IPS DF 4.7 (cell line): ENCODE measurements around the gene MUC12.
"Not testable (repeated sequence)": the region's sequence is repeated elsewhere in the genome, so short reads cannot be mapped to it uniquely, and the experiment has no call there.

Experiments used
- DNase-seq: peaks from one replicate; pipeline ENCODE4 v3.0.0-alpha.2; 2013; ENCODE audit warnings: low spot score; ENCODE audit errors: extremely low read depth

The MUC12 gene

DNA sequence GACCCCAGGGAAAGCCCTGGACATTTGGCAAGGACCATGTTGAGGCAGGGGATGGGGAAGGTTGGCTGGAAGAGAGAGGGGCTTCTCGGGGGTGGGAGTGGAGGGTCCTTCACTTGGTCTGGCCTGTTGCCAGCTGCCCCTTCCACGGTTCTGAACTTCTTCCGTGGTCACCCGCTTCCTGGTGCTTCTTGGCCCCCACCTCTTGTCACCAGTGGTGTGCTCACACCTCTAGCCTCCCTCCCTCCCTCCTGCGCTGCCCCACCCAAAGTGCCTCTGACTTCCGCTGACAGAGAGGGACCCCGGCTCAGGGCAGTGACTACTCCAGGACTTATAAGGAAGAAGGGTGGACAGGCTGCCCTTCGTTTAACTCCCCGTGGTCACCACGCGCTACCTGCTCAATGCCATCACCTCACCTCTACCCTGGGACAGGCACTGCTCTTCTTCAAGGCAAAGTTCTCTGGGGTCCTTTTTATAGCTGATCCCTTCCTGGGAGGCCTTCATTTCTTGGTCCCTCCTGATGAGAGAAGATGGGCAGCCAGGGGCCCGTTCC lies at the start of gene MUC12:
Gene MUC12, plus strand, starts transcription at position 500 of the 550 bp plus-strand sequence. CDS start 58 bp downstream, outside the sequence.
- DNase-seq, result no peak

GRCh38 chr7:100919779-100920437 lies 49.5 kb upstream of the MUC12 start:
- not testable (repeated sequence) for DNase-seq

- no peak for DNase-seq
These were observed 48.3 kb upstream of the MUC12 start for GRCh38 chr7:100921039-100921438.

DNA sequence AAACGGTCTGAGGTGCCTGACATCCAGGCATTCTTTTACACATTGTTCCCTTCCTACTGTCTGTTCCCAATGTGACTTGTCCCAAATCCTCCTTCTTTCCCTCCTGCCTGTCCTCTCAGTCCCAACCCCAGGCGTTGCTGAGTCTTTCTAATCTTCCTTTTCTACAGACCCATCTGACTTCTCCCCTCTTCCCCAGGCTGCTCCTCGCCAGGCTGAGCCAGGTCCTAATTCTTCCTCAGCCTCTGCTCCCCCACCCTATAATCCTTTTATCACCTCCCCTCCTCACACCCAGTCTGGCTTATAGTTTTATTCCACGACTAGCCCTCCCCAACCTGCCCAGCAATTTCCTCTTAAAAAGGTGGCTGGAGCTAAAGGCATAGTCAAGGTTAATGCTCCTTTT lies 45.7 kb upstream of the MUC12 start:
- DNase-seq, result not testable (repeated sequence)

GRCh38 chr7:100929808-100930174 lies 39.6 kb upstream of the MUC12 start:
- DNase-seq, result no peak

DNA sequence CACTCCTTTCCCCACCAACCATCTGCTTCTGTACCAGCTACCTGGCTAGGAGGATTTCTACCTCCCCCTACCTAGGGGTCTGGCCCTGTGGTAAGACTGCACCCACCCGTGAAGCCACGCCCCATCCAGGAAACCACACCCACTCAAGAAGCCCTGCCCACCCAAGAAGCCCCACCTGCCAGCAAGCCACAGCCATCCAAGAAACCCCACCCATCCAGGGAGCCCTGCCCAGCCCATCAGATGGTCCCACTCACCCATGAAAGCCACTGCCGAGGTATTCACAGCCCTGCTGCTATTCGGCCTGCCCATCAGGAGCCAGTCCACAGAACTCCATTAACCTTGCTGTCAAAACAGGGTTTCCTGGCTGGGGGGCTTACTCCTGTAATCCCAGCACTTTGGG lies 35.6 kb upstream of the MUC12 start:
- no peak for DNase-seq

DNA sequence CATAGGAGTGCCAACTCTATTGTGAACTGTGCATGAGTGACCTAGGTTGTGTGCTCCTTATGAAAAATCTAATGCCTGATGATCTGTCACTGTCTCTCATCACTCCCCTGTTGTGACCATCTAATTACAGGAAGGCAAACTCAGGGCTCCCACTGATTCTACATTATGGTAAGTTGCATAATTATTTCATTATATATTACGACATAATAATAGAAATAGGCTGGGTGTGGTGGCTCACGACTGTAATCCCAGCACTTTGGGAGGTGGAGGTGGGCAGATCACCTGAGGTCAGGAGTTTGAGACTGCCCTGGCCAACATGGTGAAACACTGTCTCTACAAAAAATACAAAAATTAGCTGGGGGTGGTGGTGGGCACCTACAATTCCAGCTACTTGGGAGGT lies 34.0 kb upstream of the MUC12 start:
- not testable (repeated sequence) for DNase-seq

GRCh38 chr7:100936167-100936566 lies 33.2 kb upstream of the MUC12 start:
- not testable (repeated sequence) for DNase-seq

GRCh38 chr7:100942045-100942774 lies 27.2 kb upstream of the MUC12 start:
- no peak for DNase-seq

DNA sequence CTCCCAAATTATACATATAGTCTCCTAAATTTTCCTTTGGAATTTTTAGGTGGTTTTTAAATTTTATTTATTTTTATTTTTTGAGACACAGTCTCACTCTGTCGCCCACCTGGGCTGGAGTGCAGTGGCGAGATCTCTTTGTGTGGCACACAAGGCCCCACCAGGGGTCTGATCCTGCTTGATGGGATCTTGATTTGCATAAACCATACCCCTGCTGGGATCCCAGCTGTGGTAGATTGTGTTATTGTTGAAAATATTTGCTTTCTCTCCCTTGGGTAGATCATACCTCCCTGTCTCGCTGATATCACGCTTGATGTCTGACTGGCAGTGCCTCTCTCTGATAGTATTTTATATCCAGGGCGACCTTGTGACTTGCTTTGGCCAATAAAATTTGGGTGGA lies 25.7 kb upstream of the MUC12 start:
- DNase-seq, result no peak

DNA sequence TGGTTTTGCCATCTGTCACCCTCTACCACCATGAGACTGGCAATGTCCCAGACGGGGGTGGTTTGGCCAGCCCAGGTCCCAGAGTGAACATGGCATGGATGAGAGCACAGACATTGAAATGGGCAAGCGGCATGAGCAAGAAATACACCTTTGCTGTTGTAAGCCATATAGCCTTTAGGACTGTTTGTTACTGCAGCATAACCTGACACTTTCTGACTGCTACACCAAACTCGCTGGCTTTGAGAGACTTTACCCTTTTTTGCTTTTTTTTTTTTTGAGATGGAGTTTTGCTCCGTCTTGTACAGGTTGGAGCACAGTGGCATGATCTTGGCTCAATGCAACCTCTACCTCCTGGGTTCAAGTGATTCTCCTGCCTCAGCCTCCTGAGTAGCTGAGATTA lies 25.2 kb upstream of the MUC12 start:
- DNase-seq, result no peak

DNA sequence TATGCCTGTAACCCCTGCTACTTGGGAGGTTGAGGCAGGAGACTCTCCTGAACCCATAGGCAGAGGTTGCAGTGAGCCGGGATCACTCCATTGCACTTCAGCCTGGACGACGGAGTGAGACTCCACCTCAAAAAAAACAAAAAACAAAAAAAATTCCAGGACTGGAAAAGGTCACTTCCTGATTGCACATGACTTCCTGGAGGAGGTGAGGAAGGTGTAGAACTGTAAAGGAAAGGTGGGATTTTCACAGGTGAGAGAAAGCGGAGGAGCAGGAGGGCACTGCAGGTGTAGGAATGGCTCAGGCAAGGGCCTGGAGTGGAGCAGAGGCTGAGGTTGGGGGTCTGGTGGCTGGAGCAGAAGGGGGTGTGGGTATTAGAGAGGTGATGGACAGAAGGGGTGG lies 23.3 kb upstream of the MUC12 start:
- no peak for DNase-seq

DNA sequence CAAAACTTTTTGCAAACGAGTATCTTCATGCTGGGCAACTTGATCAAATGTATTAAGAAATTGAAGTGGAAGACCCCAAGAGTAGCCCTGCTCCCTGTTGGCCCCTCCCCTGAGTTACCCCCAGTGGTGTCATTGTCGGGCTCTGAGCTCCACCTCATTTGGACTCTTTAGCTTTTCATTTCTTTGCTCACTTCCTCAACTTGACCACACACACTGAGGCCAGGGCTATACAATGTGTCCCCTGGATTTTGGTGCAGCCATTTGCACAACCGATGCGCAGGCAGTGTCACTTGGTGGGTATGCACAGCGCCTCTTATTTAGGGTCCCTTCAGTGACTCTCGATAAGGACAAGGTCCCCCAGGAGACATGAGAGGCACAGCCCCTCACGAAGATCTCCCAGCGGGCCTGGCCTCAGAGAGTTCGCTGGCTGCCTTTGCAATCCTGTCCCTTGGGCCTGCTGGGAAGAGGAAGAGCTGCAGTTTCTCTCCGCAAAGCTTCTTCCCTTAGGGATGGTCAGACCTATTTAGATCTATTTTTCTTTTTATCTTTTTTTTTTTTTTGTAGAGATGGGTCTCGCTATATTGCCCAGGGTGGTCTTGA lies 22.5 kb upstream of the MUC12 start:
- DNase-seq, result no peak

DNA sequence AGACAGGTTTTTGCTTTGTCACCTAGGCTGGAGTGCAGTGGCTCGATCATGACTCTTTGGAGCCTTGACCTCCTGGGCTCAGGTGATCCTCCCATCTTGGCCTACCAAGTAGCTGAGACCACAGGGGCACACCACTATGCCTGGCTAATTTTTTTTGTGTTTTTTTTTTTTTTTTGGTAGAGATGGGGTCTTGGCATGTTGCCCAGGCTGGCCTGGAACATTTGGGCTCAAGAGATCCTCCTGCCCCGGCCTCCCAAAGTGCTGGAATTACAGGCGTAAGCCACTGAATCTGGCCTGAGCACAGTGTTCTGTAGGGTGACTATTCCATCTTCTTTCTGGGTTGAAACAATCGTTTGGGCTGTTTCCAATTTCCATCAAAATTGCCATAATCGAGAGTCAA lies 21.6 kb upstream of the MUC12 start:
- no peak for DNase-seq

GRCh38 chr7:100949227-100949932 lies 20.0 kb upstream of the MUC12 start, which contains the start of gene MUC3A:
MUC3A (plus strand) TSS chr7:100949534; CDS start chr7:100949625, 91 bp downstream.
- no peak for DNase-seq

GRCh38 chr7:100949933-100950443 lies 19.4 kb upstream of the MUC12 start:
- DNase-seq, result no peak

DNA sequence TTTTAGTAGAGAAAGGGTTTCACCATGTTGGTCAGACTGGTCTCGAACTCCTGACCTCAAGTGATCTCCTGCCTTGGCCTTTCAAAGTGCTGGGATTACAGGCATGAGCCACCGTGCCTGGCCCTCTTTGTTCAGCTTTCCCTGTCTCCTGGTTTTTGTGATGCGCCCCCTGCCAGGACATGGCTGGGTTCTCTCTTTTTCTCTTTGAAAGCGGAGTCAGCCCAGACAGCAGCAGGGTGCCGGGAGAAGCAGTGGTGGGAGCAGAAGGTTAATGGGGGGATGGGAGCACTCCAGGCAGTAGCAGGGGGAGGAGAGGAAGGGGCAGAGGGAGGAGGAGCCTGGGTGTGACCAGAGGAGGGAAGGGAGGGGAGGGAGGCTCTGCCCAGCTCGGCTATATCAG lies 18.2 kb upstream of the MUC12 start:
- peak; percentile 96 for DNase-seq

- no peak for DNase-seq
These were observed 17.3 kb upstream of the MUC12 start for GRCh38 chr7:100951888-100952560.

- no peak for DNase-seq
These were observed 16.7 kb upstream of the MUC12 start for GRCh38 chr7:100952641-100953040.

DNA sequence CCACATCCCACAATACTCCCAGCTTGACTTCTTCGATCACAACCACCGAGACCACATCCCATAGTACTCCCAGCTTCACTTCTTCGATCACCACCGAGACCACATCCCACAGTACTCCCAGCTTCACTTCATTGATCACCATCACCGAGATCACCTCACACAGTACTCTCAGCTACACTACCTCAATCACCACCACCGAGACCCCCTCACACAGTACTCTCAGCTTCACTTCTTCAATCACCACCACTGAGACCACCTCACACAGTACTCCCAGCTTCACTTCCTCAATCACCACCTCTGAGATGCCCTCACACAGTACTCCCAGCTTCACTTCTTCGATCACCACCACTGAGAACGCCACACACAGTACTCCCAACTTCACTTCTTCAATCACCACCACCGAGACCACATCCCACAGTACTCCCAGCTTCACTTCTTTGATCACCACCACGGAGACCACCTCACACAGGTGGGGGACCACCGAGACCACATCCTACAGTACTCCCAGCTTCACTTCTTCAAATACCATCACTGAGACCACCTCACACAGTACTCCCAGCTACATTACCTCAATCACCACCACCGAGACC lies 11.4 kb upstream of the MUC12 start:
- DNase-seq, result no peak
